ENCODE data around the gene SH3D21.

SH3D21 gene

DNA sequence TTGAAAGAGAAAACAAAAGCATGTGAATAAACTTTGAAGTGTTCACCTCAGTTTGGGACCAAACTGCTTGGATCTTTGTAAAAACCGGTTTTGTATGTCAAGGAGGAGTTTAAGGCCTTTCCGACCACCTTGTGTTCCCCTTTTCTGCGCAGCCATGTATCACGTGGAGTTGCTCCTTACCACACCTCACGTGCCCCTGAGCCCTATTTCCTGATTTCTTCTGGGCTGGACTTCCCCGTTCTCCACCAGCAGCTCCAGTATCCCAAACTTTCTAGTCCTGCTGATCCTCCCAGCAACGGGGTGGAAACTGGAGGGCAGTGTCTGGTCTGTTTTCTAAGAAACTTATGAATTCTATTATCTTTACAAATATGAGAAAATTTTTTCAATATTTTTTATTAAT lies 1.6 kb upstream of the SH3D21 start:
- Histone ChIP-seq H3K27me3 (ENCODE audit: insufficient read depth, low read length, poor library complexity) (no peaks in the 10 kb centered on the region), H2BK5ac (ENCODE audit: low read length) (no peak overlapping the region), H4K5ac (ENCODE audit: low read length) (no peak overlapping the region), H2AK5ac (ENCODE audit: low read length) (no peak overlapping the region), H3K4ac (ENCODE audit: low read depth, low read length) (no peak overlapping the region), H3K27ac (ENCODE audit: low read depth, low read length) (no peak overlapping the region), H3K56ac (ENCODE audit: low read length) (no peak overlapping the region), H3K79me1 (ENCODE audit: low read length) (peaks cover 6% of the 10 kb centered on the region), H3K36me3 (ENCODE audit: control insufficient read depth, insufficient read depth, low read length) (peaks cover 17% of the 10 kb centered on the region), H3K9ac (ENCODE audit: low read length) (no peak overlapping the region), H3K18ac (ENCODE audit: low read length) (no peak overlapping the region), H2BK15ac (replicated peaks; ENCODE audit: low read depth) (no peak overlapping the region), H4K8ac (ENCODE audit: low read depth, low read length) (no peak overlapping the region), H3K79me2 (ENCODE audit: control insufficient read depth, insufficient read depth, low read length) (no peaks in the 10 kb centered on the region), H3K23ac (ENCODE audit: low read length) (no peak overlapping the region), H3K4me1 (ENCODE audit: control insufficient read depth, low read depth, low read length) (peaks cover 5% of the 10 kb centered on the region), H3K4me2 (ENCODE audit: low read length) (no peak overlapping the region), H3K4me3 (ENCODE audit: low read length) (no peak overlapping the region), H2BK120ac (ENCODE audit: low read depth, low read length) (no peak overlapping the region)
- DNase-seq = no peak
- no CpG with 5 or more reads among the region's 7 CpGs for WGBS (ENCODE audit: extremely low coverage, insufficient coverage, low lambda C conversion rate)

DNA sequence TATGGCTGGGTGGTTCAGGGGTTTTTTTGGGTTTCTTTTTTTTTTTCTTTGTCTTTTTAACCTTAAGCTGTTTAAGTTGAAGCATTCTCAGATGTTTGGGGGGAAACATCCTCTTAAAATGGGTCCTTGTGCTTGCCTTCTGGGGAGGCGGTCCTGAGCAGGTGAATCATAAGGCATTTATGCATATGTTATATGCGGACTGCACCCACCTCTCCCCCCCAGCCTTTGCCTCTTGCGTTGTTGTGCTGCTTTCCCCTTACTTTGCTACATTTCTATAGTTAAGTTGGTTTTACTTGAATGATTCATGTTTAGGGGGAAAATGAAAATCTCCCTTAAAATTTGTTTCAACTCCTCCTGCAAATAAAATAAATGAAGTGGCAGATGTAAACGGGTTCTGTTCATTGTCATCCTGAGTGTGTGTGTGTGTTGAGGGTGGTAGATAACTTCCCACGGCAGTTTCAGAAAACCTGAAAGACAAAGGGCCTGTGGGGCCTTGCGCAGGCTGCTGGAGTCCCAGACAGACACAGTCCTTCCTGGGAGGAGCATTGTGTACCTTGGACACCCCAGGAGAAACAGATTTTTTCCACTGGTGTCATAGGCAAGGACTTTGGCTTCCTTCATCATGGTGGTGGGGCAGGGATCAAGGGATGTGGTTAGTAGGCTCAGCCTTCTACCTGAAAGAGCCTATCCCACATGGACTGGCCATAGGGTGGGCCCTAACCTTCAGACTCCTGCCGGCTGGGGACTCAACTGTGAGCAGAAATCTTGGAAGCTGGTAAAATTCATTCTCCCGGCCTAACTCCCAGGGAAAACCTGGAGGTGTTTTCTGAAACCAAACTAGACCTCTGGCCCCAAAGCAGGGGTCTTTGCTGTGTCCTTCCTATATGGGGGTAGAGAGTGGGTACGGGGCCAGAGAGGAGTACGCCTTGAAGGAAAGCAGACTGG lies 926 bp upstream of the SH3D21 start:
- no peak overlapping the region for H3K4ac ChIP-seq (ENCODE audit: low read depth, low read length)
- WGBS (ENCODE audit: extremely low coverage, insufficient coverage, low lambda C conversion rate) = no CpG with 5 or more reads among the region's 10 CpGs
- H3K9ac ChIP-seq (ENCODE audit: low read length) = no peak overlapping the region
- H3K79me1 ChIP-seq (ENCODE audit: low read length) = peaks cover 6% of the 10 kb centered on the region
- peaks cover 5% of the 10 kb centered on the region for H3K4me1 ChIP-seq (ENCODE audit: control insufficient read depth, low read depth, low read length)
- H4K8ac ChIP-seq (ENCODE audit: low read depth, low read length) = no peak overlapping the region
- H3K56ac ChIP-seq (ENCODE audit: low read length) = no peak overlapping the region
- peaks cover 17% of the 10 kb centered on the region for H3K36me3 ChIP-seq (ENCODE audit: control insufficient read depth, insufficient read depth, low read length)
- no peak overlapping the region for H2BK120ac ChIP-seq (ENCODE audit: low read depth, low read length)
- no peak overlapping the region for H3K23ac ChIP-seq (ENCODE audit: low read length)
- H2BK15ac ChIP-seq (replicated peaks; ENCODE audit: low read depth) = no peak overlapping the region
- DNase-seq = peak; percentile 21
- no peak overlapping the region for H3K18ac ChIP-seq (ENCODE audit: low read length)
- H3K4me3 ChIP-seq (ENCODE audit: low read length) = no peak overlapping the region
- H4K5ac ChIP-seq (ENCODE audit: low read length) = no peak overlapping the region
- no peaks in the 10 kb centered on the region for H3K79me2 ChIP-seq (ENCODE audit: control insufficient read depth, insufficient read depth, low read length)
- no peak overlapping the region for H2AK5ac ChIP-seq (ENCODE audit: low read length)
- no peak overlapping the region for H3K4me2 ChIP-seq (ENCODE audit: low read length)
- H3K27ac ChIP-seq (ENCODE audit: low read depth, low read length) = peak overlapping the region; percentile 2
- H2BK5ac ChIP-seq (ENCODE audit: low read length) = no peak overlapping the region
- H3K27me3 ChIP-seq (ENCODE audit: insufficient read depth, low read length, poor library complexity) = no peaks in the 10 kb centered on the region

DNA sequence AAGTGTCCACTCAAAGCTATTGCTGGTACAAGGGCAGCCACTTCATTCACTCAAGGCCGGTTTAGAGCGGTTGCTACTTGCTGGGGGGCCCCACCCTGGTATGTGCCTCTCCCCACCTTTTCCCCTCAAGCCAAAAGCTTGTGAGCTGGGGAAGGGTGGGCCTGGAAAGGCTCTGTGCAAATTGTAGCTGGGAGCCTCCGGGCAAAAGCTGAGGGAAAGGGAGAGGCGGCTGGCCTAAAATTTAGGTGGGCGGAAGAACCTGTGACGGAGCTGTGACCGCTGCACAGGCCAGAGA lies 306 bp upstream of the SH3D21 start:
- Histone ChIP-seq H2BK15ac (replicated peaks; ENCODE audit: low read depth) (no peak overlapping the region), H2BK120ac (ENCODE audit: low read depth, low read length) (no peak overlapping the region), H3K56ac (ENCODE audit: low read length) (peak overlapping the region; percentile 67), H3K36me3 (ENCODE audit: control insufficient read depth, insufficient read depth, low read length) (peaks cover 13% of the 10 kb centered on the region), H2BK5ac (ENCODE audit: low read length) (no peak overlapping the region), H3K79me1 (ENCODE audit: low read length) (peaks cover 6% of the 10 kb centered on the region), H3K23ac (ENCODE audit: low read length) (no peak overlapping the region), H3K4me2 (ENCODE audit: low read length) (peak overlapping the region; percentile 34), H3K27me3 (ENCODE audit: insufficient read depth, low read length, poor library complexity) (no peaks in the 10 kb centered on the region), H2AK5ac (ENCODE audit: low read length) (no peak overlapping the region), H3K9ac (ENCODE audit: low read length) (peak overlapping the region; percentile 53), H3K4me3 (ENCODE audit: low read length) (no peak overlapping the region), H3K4me1 (ENCODE audit: control insufficient read depth, low read depth, low read length) (peaks cover 5% of the 10 kb centered on the region), H3K18ac (ENCODE audit: low read length) (no peak overlapping the region), H4K8ac (ENCODE audit: low read depth, low read length) (no peak overlapping the region), H3K4ac (ENCODE audit: low read depth, low read length) (no peak overlapping the region), H4K5ac (ENCODE audit: low read length) (no peak overlapping the region), H3K79me2 (ENCODE audit: control insufficient read depth, insufficient read depth, low read length) (no peaks in the 10 kb centered on the region), H3K27ac (ENCODE audit: low read depth, low read length) (peak overlapping the region; percentile 2)
- WGBS (ENCODE audit: extremely low coverage, insufficient coverage, low lambda C conversion rate) = no CpG with 5 or more reads among the region's 7 CpGs
- no peak for DNase-seq

DNA sequence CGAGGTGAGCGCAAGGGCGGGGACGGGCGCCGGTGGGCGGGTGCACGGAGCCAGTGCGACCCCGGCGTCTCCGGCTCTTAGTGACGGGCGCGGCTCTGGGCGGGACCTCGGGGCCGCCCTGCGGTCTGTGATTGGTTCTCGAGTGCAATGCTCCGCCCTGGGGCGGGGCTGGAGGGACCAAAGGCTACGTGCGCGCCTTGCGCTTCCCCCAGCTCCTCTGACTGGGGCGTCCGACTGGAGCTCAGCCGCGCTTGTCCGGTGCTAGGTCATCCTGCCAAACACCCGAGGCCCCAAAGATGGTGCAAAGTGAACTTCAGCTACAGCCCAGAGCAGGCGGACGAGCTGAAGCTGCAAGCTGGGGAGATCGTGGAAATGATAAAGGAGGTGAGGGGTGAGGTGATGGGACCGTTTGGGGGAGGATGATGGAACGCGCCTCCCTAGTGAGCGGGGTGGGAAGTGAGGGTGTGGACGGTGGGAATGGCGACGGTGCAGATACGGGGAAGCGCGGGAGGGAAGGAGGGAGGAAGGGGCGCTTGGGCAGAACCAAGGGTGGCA lies 811 bp downstream of the SH3D21 start:
- Histone ChIP-seq H3K79me2 (ENCODE audit: control insufficient read depth, insufficient read depth, low read length) (no peaks in the 10 kb centered on the region), H3K56ac (ENCODE audit: low read length) (peak overlapping the region; percentile 87), H2AK5ac (ENCODE audit: low read length) (no peak overlapping the region), H3K4ac (ENCODE audit: low read depth, low read length) (no peak overlapping the region), H3K23ac (ENCODE audit: low read length) (peak overlapping the region; percentile 80), H3K36me3 (ENCODE audit: control insufficient read depth, insufficient read depth, low read length) (peaks cover 7% of the 10 kb centered on the region), H3K18ac (ENCODE audit: low read length) (no peak overlapping the region), H3K4me1 (ENCODE audit: control insufficient read depth, low read depth, low read length) (peaks cover 5% of the 10 kb centered on the region), H3K4me2 (ENCODE audit: low read length) (peak overlapping the region; percentile 97), H3K4me3 (ENCODE audit: low read length) (peak overlapping the region; percentile 73), H3K9ac (ENCODE audit: low read length) (peak overlapping the region; percentile 85), H4K5ac (ENCODE audit: low read length) (no peak overlapping the region), H2BK120ac (ENCODE audit: low read depth, low read length) (no peak overlapping the region), H3K79me1 (ENCODE audit: low read length) (peaks cover 4% of the 10 kb centered on the region), H3K27me3 (ENCODE audit: insufficient read depth, low read length, poor library complexity) (no peaks in the 10 kb centered on the region), H2BK15ac (replicated peaks; ENCODE audit: low read depth) (no peak overlapping the region), H3K27ac (ENCODE audit: low read depth, low read length) (no peak overlapping the region), H4K8ac (ENCODE audit: low read depth, low read length) (no peak overlapping the region), H2BK5ac (ENCODE audit: low read length) (no peak overlapping the region)
- peak; percentile 97 for DNase-seq
- no CpG with 5 or more reads among the region's 46 CpGs for WGBS (ENCODE audit: extremely low coverage, insufficient coverage, low lambda C conversion rate)

DNA sequence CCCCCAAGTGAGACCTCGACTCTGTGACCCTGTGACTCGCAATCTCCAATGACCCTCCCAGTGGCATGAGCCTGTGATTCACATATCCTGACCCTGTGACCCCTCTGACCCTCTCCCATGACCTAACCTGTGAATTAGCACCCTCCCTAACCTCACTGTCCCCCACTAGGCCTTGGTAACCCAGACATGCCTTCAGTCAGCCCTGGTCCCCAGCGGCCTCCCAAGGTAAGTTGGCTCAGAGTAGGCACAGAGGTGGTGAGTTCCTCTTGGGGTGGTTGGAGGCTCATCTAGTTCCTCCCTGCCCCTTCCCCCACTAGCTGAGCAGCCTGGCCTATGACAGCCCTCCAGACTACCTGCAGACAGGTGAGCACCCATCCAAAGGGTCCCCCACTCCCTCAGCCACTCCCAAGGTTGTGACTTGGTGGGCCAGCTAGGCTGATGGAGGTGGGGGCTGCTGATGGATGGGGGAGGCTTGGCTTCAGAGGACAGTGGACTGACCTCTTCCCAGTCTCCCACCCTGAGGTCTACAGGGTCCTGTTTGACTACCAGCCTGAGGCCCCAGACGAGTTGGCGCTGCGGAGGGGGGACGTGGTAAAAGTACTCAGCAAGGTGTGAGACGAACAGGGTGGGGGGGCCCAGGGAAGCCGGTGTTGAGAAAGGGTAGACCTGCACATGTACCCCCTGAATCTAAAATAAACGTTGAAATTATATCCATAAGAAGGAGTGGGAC lies 1.6 kb downstream of the SH3D21 start:
- Histone ChIP-seq H3K4ac (ENCODE audit: low read depth, low read length) (no peak overlapping the region), H2AK5ac (ENCODE audit: low read length) (no peak overlapping the region), H3K79me2 (ENCODE audit: control insufficient read depth, insufficient read depth, low read length) (no peaks in the 10 kb centered on the region), H3K79me1 (ENCODE audit: low read length) (peaks cover 4% of the 10 kb centered on the region), H2BK5ac (ENCODE audit: low read length) (no peak overlapping the region), H3K4me1 (ENCODE audit: control insufficient read depth, low read depth, low read length) (peaks cover 5% of the 10 kb centered on the region), H3K9ac (ENCODE audit: low read length) (peak overlapping the region; percentile 85), H3K23ac (ENCODE audit: low read length) (peak overlapping the region; percentile 74), H3K4me3 (ENCODE audit: low read length) (no peak overlapping the region), H2BK120ac (ENCODE audit: low read depth, low read length) (no peak overlapping the region), H3K27ac (ENCODE audit: low read depth, low read length) (no peak overlapping the region), H3K18ac (ENCODE audit: low read length) (no peak overlapping the region), H3K27me3 (ENCODE audit: insufficient read depth, low read length, poor library complexity) (no peaks in the 10 kb centered on the region), H3K56ac (ENCODE audit: low read length) (peak overlapping the region; percentile 87), H4K8ac (ENCODE audit: low read depth, low read length) (no peak overlapping the region), H3K36me3 (ENCODE audit: control insufficient read depth, insufficient read depth, low read length) (peaks cover 2% of the 10 kb centered on the region), H4K5ac (ENCODE audit: low read length) (no peak overlapping the region), H3K4me2 (ENCODE audit: low read length) (peak overlapping the region; percentile 97), H2BK15ac (replicated peaks; ENCODE audit: low read depth) (no peak overlapping the region)
- no CpG with 5 or more reads among the region's 10 CpGs for WGBS (ENCODE audit: extremely low coverage, insufficient coverage, low lambda C conversion rate)
- no peak for DNase-seq
